H1 (cell line): Measurements from ENCODE around the gene TCL1A. TPM values are rescaled to one million over a fixed set of nuclear protein-coding genes. Genes with fewer than 3 reads are reported as not detected.

Source experiments
- CTCF ChIA-PET: fragments of 300-600 bp; sonication (Branson Sonifier 250); formaldehyde crosslinking; loops from one replicate; lab custom pipeline; 2021; ENCODE audit not compliant: partially characterized antibody; lab: Charles Lee
- POLR2A ChIA-PET: fragments of 300-600 bp; sonication (Branson Sonifier 250); formaldehyde crosslinking; loops from one replicate; lab custom pipeline; 2021; ENCODE audit warnings: inconsistent platforms; ENCODE audit not compliant: partially characterized antibody; lab: Charles Lee
- DNase-seq, 2 experiments: peaks; one replicate each; pipeline versions ENCODE4 v3.0.0 to v3.0.0-alpha.2; 2010 to 2022; ENCODE audit warnings: low spot score in 2 of 2, low read depth in 1 of 2, mixed read lengths in 1 of 2
- FAIRE-seq: peaks from 2 replicates; lab custom pipeline; 2011; peaks lifted over from hg19 to GRCh38; lab: Jason Lieb, UNC
- H2AFZ ChIP-seq: 2 replicates; pipeline ENCODE4 v1.8.1; 2012; ENCODE audit warnings: low read length, inconsistent platforms
- H2AK5ac ChIP-seq: 2 replicates; pipeline ENCODE4 v1.6.1; 2013; ENCODE audit warnings: low read depth, low read length
- H2BK120ac ChIP-seq: replicated peaks from 2 replicates; pipeline ENCODE3; 2013; ENCODE audit warnings: low read depth, low read length, inconsistent platforms
- H2BK12ac ChIP-seq: 2 replicates; pipeline ENCODE4 v1.6.1; 2013; ENCODE audit warnings: low read depth, low read length
- H2BK15ac ChIP-seq: 2 replicates; pipeline ENCODE4 v1.6.1; 2013; ENCODE audit warnings: low read length
- H2BK20ac ChIP-seq: 2 replicates; pipeline ENCODE4 v1.6.1; 2013; ENCODE audit warnings: low read length
- H2BK5ac ChIP-seq: 2 replicates; pipeline ENCODE4 v1.6.1; 2013; ENCODE audit warnings: low read depth, low read length
- H3K14ac ChIP-seq: 2 replicates; pipeline ENCODE4 v1.6.1; 2013; ENCODE audit warnings: inconsistent platforms; ENCODE audit not compliant: insufficient read length
- H3K18ac ChIP-seq: 2 replicates; pipeline ENCODE4 v1.6.1; 2013; ENCODE audit warnings: low read length; ENCODE audit errors: extremely low read depth
- H3K23ac ChIP-seq: 2 replicates; pipeline ENCODE4 v1.6.1; 2013; ENCODE audit warnings: inconsistent platforms; ENCODE audit not compliant: insufficient read length
- H3K23me2 ChIP-seq: 2 replicates; pipeline ENCODE4 v1.6.1; 2013; ENCODE audit warnings: low read depth, low read length
- H3K27ac ChIP-seq: 2 replicates; pipeline ENCODE4 v1.6.1; 2011; ENCODE audit warnings: low read depth, low read length, inconsistent platforms
- H3K27me3 ChIP-seq, 4 experiments: replicated peaks in 1 of 4; 1 replicate in 1 of 4; 2 replicates in 3 of 4; pipeline versions ENCODE4 v1.6.1 to v1.8.1; 2011 to 2013; ENCODE audit warnings: low read length in 3 of 4, mild to moderate bottlenecking in 3 of 4, inconsistent platforms in 2 of 4, mixed read lengths in 2 of 4, moderate library complexity in 1 of 4; ENCODE audit not compliant: control insufficient read depth in 3 of 4, insufficient read depth in 3 of 4; ENCODE audit errors: extremely low read depth in 1 of 4
- H3K36me3 ChIP-seq, 4 experiments: 2 replicates each; pipeline versions ENCODE4 v1.6.1 to v1.8.1; 2011 to 2013; ENCODE audit warnings: mild to moderate bottlenecking in 4 of 4, low read length in 3 of 4, moderate library complexity in 2 of 4, control low read depth in 1 of 4, inconsistent platforms in 1 of 4; ENCODE audit not compliant: insufficient read depth in 4 of 4, control insufficient read depth in 2 of 4
- H3K4ac ChIP-seq: replicated peaks from 2 replicates; pipeline ENCODE3; 2013; ENCODE audit warnings: low read length, low read depth, mixed read lengths, inconsistent platforms; ENCODE audit not compliant: insufficient read length
- H3K4me1 ChIP-seq, 4 experiments: replicated peaks in 1 of 4; 1 replicate in 1 of 4; 2 replicates in 3 of 4; pipeline versions ENCODE4 v1.6.1 to v1.8.1; 2011 to 2013; ENCODE audit warnings: low read length in 3 of 4, inconsistent platforms in 2 of 4, mixed read lengths in 1 of 4; ENCODE audit not compliant: insufficient read depth in 4 of 4, control insufficient read depth in 3 of 4
- H3K4me2 ChIP-seq, 2 experiments: 2 replicates each; pipeline versions ENCODE4 v1.6.1 to v1.8.1; 2011 to 2013; ENCODE audit warnings: low read depth in 2 of 2, low read length in 2 of 2, control low read depth in 1 of 2, inconsistent platforms in 1 of 2, mild to moderate bottlenecking in 1 of 2; ENCODE audit not compliant: insufficient read depth in 1 of 2
- H3K4me3 ChIP-seq, 4 experiments: fragments of 200-600, 300-600 bp in 1 of 4; sonication (generic), shearing (Covaris generic), sonication (Bioruptor Twin) in 1 of 4; 2 replicates each; pipeline versions ENCODE4 v1.5.1 to v1.8.1; 2011 to 2016; ENCODE audit warnings: low read length in 4 of 4, low read depth in 3 of 4, control low read depth in 2 of 4, inconsistent platforms in 2 of 4, mild to moderate bottlenecking in 2 of 4, mixed read lengths in 1 of 4, moderate library complexity in 1 of 4; ENCODE audit not compliant: insufficient read depth in 2 of 4; ENCODE audit errors: extremely low read depth in 1 of 4
- H3K56ac ChIP-seq: replicated peaks from 2 replicates; pipeline ENCODE3; 2013; ENCODE audit warnings: low read depth, mild to moderate bottlenecking, mixed read lengths, low read length, inconsistent platforms; ENCODE audit not compliant: insufficient read length
- H3K79me1 ChIP-seq: 2 replicates; pipeline ENCODE4 v1.6.1; 2013; ENCODE audit warnings: low read depth, low read length, control low read depth
- H3K79me2 ChIP-seq, 2 experiments: 2 replicates each; pipeline versions ENCODE4 v1.6.1 to v1.8.1; 2012 to 2013; ENCODE audit warnings: low read length in 2 of 2, mild to moderate bottlenecking in 2 of 2, inconsistent platforms in 1 of 2; ENCODE audit not compliant: insufficient read depth in 2 of 2, control insufficient read depth in 1 of 2
- H3K9ac ChIP-seq, 4 experiments: replicated peaks in 1 of 4; 1 replicate in 1 of 4; 2 replicates in 3 of 4; pipeline versions ENCODE4 v1.6.1 to v1.8.1; 2011 to 2013; ENCODE audit warnings: low read depth in 3 of 4, low read length in 3 of 4, control low read depth in 2 of 4, mild to moderate bottlenecking in 2 of 4, moderate library complexity in 2 of 4, inconsistent platforms in 1 of 4; ENCODE audit errors: extremely low read depth in 1 of 4
- H3K9me3 ChIP-seq, 2 experiments: 2 replicates each; pipeline versions ENCODE4 v1.6.1 to v1.8.1; 2012 to 2013; ENCODE audit warnings: mild to moderate bottlenecking in 2 of 2, moderate library complexity in 2 of 2, control low read depth in 1 of 2, inconsistent platforms in 1 of 2, low read depth in 1 of 2, low read length in 1 of 2, mixed read lengths in 1 of 2; ENCODE audit not compliant: insufficient read depth in 2 of 2
- H4K20me1 ChIP-seq, 2 experiments: replicated peaks in 1 of 2; 2 replicates each; pipeline versions ENCODE3 to v1.8.1; 2011 to 2013; ENCODE audit warnings: inconsistent platforms in 2 of 2, low read length in 2 of 2, mild to moderate bottlenecking in 1 of 2; ENCODE audit not compliant: insufficient read depth in 2 of 2, control insufficient read depth in 1 of 2
- H4K5ac ChIP-seq: 2 replicates; pipeline ENCODE4 v1.6.1; 2013; ENCODE audit warnings: low read length, low read depth, mixed read lengths, inconsistent platforms; ENCODE audit not compliant: insufficient read length
- H4K8ac ChIP-seq: 2 replicates; pipeline ENCODE4 v1.8.0; 2013; ENCODE audit warnings: mild to moderate bottlenecking, moderate library complexity, low read length, inconsistent platforms; ENCODE audit not compliant: insufficient read depth; ENCODE audit errors: extremely low read depth
- H4K91ac ChIP-seq: replicated peaks from 2 replicates; pipeline ENCODE3; 2013; ENCODE audit warnings: low read length, mixed read lengths, inconsistent platforms; ENCODE audit not compliant: insufficient read length
- BCL11A ChIP-seq, 2 experiments: IDR thresholded peaks; one replicate each; pipeline ENCODE4 v1.6.1; 2011; ENCODE audit warnings: low read depth in 2 of 2, low read length in 2 of 2, mild to moderate bottlenecking in 2 of 2
- BRCA1 ChIP-seq: IDR thresholded peaks from 2 replicates; pipeline ENCODE4 v1.6.1; 2012; ENCODE audit warnings: low read depth, low read length, improper control_type of control experiment
- CBX8 ChIP-seq: fragments of 300-800, 300-1000 bp; sonication (generic); IDR thresholded peaks from 2 replicates; pipeline ENCODE4 v1.7.1; 2016; ENCODE audit warnings: low read depth, low read length, borderline replicate concordance
- EP300 ChIP-seq, 2 experiments: IDR thresholded peaks; 1 replicate in 1 of 2; 2 replicates in 1 of 2; pipeline ENCODE4 v1.6.1; 2011 to 2012; ENCODE audit warnings: low read depth in 2 of 2, low read length in 2 of 2, mild to moderate bottlenecking in 2 of 2, borderline replicate concordance in 1 of 2, inconsistent platforms in 1 of 2, moderate library complexity in 1 of 2
- FOSL1 ChIP-seq: IDR thresholded peaks from 2 replicates; pipeline ENCODE4 v1.6.1; 2011; ENCODE audit warnings: mild to moderate bottlenecking, low read depth, low read length, moderate library complexity; ENCODE audit not compliant: insufficient read depth
- HDAC2 ChIP-seq, 2 experiments: fragments of 300-600 bp in 1 of 2; sonication (generic) in 1 of 2; IDR thresholded peaks; 2 replicates each; pipeline ENCODE4 v1.6.1; 2011 to 2012; ENCODE audit warnings: low read depth in 2 of 2, low read length in 2 of 2, mild to moderate bottlenecking in 2 of 2, moderate library complexity in 2 of 2, borderline replicate concordance in 1 of 2, inconsistent platforms in 1 of 2
- KDM4A ChIP-seq: IDR thresholded peaks from one replicate; pipeline ENCODE4 v1.7.1; 2012; ENCODE audit warnings: low read depth, mild to moderate bottlenecking, moderate library complexity, low read length, inconsistent platforms; ENCODE audit not compliant: severe bottlenecking
- KDM5A ChIP-seq: fragments of 200-600 bp; IDR thresholded peaks from 2 replicates; pipeline ENCODE4 v1.7.1; 2012; ENCODE audit warnings: mild to moderate bottlenecking, low read length, inconsistent platforms, mixed read lengths
- PHF8 ChIP-seq: fragments of 200-600 bp; sonication (generic); conservative IDR thresholded peaks from 2 replicates; pipeline ENCODE4 v1.7.1; 2012; ENCODE audit warnings: low read depth, mild to moderate bottlenecking, inconsistent platforms, low read length, moderate library complexity
- POLR2AphosphoS5 ChIP-seq: IDR thresholded peaks from 2 replicates; pipeline ENCODE4 v1.6.1; 2011; ENCODE audit warnings: low read depth, low read length
- POU5F1 ChIP-seq: IDR thresholded peaks from 2 replicates; pipeline ENCODE4 v1.6.1; 2011; ENCODE audit warnings: low read depth, mild to moderate bottlenecking, low read length, moderate library complexity
- RAD21 ChIP-seq, 2 experiments: IDR thresholded peaks in 1 of 2; conservative IDR thresholded peaks in 1 of 2; 2 replicates each; pipeline ENCODE4 v1.6.1; 2011; ENCODE audit warnings: low read depth in 2 of 2, low read length in 2 of 2, improper control_type of control experiment in 1 of 2, inconsistent platforms in 1 of 2, mild to moderate bottlenecking in 1 of 2, moderate library complexity in 1 of 2
- SAP30 ChIP-seq: fragments of 300-600 bp; sonication (generic); IDR thresholded peaks from 2 replicates; pipeline ENCODE4 v1.7.1; 2012; ENCODE audit warnings: low read length, moderate library complexity, mild to moderate bottlenecking, inconsistent platforms; ENCODE audit not compliant: insufficient read depth, insufficient replicate concordance
- SP2 ChIP-seq: IDR thresholded peaks from 2 replicates; pipeline ENCODE4 v1.6.1; 2012; ENCODE audit warnings: mild to moderate bottlenecking, low read length, inconsistent platforms
- WGBS, 2 experiments: shearing (Covaris generic) in 1 of 2; methylation state at CpG; one replicate each; pipeline versions ENCODE4 v1.1.6 to v1.1.7; 2013 to 2015; ENCODE audit warnings: low lambda C conversion rate in 2 of 2, mixed read lengths in 2 of 2, inconsistent platforms in 1 of 2, low coverage in 1 of 2, missing lambda C conversion rate in 1 of 2; ENCODE audit not compliant: insufficient replicate concordance in 2 of 2, insufficient coverage in 1 of 2, insufficient read length in 1 of 2; ENCODE audit errors: extremely low coverage in 1 of 2, missing lambda C conversion rate in 1 of 2; 5-methylcytosine and 5-hydroxymethylcytosine counted together
- polyA plus RNA-seq, 7 experiments: library from polyadenylated mRNA; depleted of rRNA in 3 of 7; stranded (reverse) in 5 of 7; unstranded in 2 of 7; fragments of >200 nt in 5 of 7; fragments of 200-250 nt in 2 of 7; gene quantifications; 1 replicate in 5 of 7; 2 replicates in 1 of 7; 4 replicates in 1 of 7; pipeline versions ENCODE4 v1.2.1 to v1.2.3, GENCODE V29; 2011 to 2013; ENCODE audit warnings: missing spikeins in 2 of 7, mixed read lengths in 2 of 7
- total RNA-seq: library from RNA; stranded (reverse); fragmentation: NEBNext Ultra II Directional; extraction: Animal tissue kit (Norgen Biotek cat#: 25700); gene quantifications from 2 replicates; pipeline ENCODE4 v1.2.1, GENCODE V29; 2021

Gene TCL1A
- total and polyA plus RNA-seq, 2 of the 8 experiments (the other 6 are each of a cell fraction or from before 2014, with no cell fraction given): 0.35 to 7.6 TPM

GRCh38 chr14:95712398-95712797, 1.5 kb downstream of the TCL1A start:
- H3K4me3 ChIP-seq: no peak overlapping the region
- ChIA-PET POLR2A (no interaction called here), CTCF (no interaction called here)
- H3K79me2 ChIP-seq: no peaks in the 10 kb centered on the region
- no peak overlapping the region for H2AK5ac ChIP-seq
- no peak overlapping the region for H2BK120ac ChIP-seq
- H3K4me1 ChIP-seq: peaks cover 2 to 9% (median 5%) of the 10 kb centered on the region in 4 experiments
- H2BK20ac ChIP-seq: no peak overlapping the region
- H3K9me3 ChIP-seq: no peaks in the 10 kb centered on the region
- no peak overlapping the region for H3K56ac ChIP-seq
- peaks cover 0 to 9% (median 3%) of the 10 kb centered on the region in 4 experiments; a peak in 4 of 7 replicates for H3K27me3 ChIP-seq
- no peak overlapping the region for H3K18ac ChIP-seq
- H4K8ac ChIP-seq: no peak overlapping the region
- no peak for FAIRE-seq
- no peak overlapping the region for H3K27ac ChIP-seq
- H3K4me2 ChIP-seq: no peak overlapping the region
- 92% methylated on average over 9 of the region's 9 CpGs; no CpG with 5 or more reads in 1 of the 2 experiments for WGBS, 2 experiments
- no peak overlapping the region for H2BK12ac ChIP-seq
- H3K9ac ChIP-seq: no peak overlapping the region
- H3K36me3 ChIP-seq: no peaks in the 10 kb centered on the region
- no peak overlapping the region for H3K14ac ChIP-seq
- H4K20me1 ChIP-seq: no peaks in the 10 kb centered on the region
- H3K79me1 ChIP-seq: no peaks in the 10 kb centered on the region
- H2BK15ac ChIP-seq: no peak overlapping the region
- no peak overlapping the region for H2AFZ ChIP-seq
- no peak overlapping the region for H4K91ac ChIP-seq
- H2BK5ac ChIP-seq: no peak overlapping the region
- no peak for DNase-seq
- no peaks in the 10 kb centered on the region for H3K23me2 ChIP-seq
- H4K5ac ChIP-seq: no peak overlapping the region
- no peak overlapping the region for H3K4ac ChIP-seq
- no peak overlapping the region for H3K23ac ChIP-seq
- TF ChIP-seq POU5F1 (no peak), BRCA1 (no peak), EP300 (IDR thresholded peaks at IDR 0.05; ENCODE audit: borderline replicate concordance in 1 of 2, low read depth in 2 of 2, low read length in 2 of 2) (no peak), FOSL1 (no peak), KDM4A (no peak), PHF8 (no peak), POLR2AphosphoS5 (no peak), RAD21 (IDR thresholded peaks at IDR 0.05 in 1 of 2, conservative IDR thresholded peaks at IDR 0.05 in 1 of 2; ENCODE audit: low read depth in 2 of 2, low read length in 2 of 2) (no peak), HDAC2 (IDR thresholded peaks at IDR 0.05; ENCODE audit: borderline replicate concordance in 1 of 2, low read depth in 2 of 2, low read length in 2 of 2) (no peak), CBX8 (no peak), SAP30 (no peak), SP2 (no peak), KDM5A (no peak), BCL11A (IDR thresholded peaks at IDR 0.05; ENCODE audit: low read depth in 2 of 2, low read length in 2 of 2) (no peak)
